Stimulated activated CD4-positive, alpha-beta T cell treated with anti-CD3 and anti-CD28 coated beads, Interleukin-15, amount 100 ng/mL, for 48 hours (primary cell): Measurements from ENCODE around the gene RABGEF1.
"Not testable (repeated sequence)": the region's sequence is repeated elsewhere in the genome, so short reads cannot be mapped to it uniquely, and the experiment has no call there.

ENCODE experiments used
- DNase-seq, 2 donors: peaks; one replicate each; pipeline ENCODE4 v3.0.0-alpha.2; 2020; ENCODE audit warnings: low read depth in 2 of 2

RABGEF1 gene

DNA sequence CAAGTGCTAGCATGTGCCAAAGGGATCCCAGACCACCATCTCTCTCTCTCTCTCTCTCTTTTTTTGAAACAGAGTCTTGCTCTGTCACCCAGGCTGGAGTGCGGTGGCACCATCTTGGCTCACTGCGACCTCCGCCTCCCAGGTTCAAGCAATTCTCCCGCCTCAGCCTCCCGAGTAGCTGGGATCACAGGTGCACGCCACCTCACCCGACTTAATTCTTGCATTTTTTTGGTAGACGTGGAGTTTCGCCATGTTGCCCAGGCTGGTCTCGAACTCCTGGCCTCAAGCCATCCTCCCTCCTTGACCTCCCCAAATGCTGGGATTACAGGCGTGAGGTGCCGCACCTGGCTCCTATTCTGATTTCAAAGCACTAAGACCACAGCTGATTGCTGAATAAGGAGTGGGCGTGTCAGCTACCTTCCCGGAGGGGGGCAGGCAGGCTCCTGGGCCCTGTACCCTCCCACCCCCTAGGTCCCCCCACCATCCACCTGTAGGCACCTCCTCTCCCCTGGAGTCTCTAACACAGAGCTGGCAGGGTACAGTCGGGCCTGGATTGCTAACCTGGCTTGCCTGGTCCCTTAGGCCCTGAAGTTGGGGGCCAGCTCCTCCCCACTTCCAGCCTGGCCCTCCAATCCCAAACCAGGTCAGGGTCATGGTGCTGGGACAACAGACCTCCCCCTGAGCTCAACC is 74.8 kb downstream of the RABGEF1 start:
- DNase-seq = not testable (repeated sequence)

DNA sequence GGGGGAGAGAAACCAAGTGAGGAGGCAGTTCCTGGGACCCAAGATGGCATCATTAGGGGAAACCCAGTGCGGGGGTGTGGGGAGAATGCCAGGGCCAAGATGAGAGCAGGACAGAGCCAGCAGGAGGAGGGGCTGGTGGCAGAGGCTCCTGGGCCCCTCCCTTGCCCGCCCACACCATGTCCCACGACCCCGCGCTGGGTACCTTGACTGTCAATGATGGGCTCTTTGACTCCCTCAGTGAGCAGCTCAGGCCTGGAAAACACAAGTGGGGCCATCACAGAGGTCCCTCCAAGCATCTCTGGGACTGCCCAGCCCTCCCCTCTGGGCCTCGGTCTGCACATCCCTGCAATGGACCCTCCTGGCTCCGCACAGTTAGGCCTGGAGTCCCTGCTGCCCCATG is 75.4 kb downstream of the RABGEF1 start:
- no peak for DNase-seq

GRCh38 chr7:66816658-66817057 is 76.1 kb downstream of the RABGEF1 start:
- not testable (repeated sequence) for DNase-seq

- not testable (repeated sequence) for DNase-seq
These were observed 76.8 kb downstream of the RABGEF1 start for GRCh38 chr7:66817208-66817795.

- DNase-seq = not testable (repeated sequence)
These were observed 77.4 kb downstream of the RABGEF1 start for GRCh38 chr7:66817956-66818355.

DNA sequence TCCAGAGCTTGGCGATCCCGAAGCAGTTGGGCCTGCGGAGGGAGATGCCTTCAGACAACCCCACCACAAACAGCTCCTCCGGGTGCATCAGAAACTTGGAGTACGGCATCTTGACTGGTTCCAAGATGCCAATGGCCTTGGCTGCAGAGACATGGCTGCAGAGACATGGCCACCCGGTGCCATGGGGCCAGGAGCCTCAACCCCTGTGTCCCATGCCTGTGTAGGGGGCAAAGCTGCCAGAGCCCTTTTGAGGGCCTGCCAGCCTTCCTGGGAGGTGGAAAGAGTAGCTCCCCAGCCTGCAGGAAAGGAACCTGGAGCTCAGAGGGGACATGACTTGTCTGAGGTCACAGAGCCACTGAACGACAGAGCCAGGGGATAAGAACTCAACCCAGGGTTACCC is 83.5 kb downstream of the RABGEF1 start:
- no peak for DNase-seq

- DNase-seq = peak; percentile 29 to 39
These were observed 85.0 kb downstream of the RABGEF1 start for GRCh38 chr7:66825538-66825937.

DNA sequence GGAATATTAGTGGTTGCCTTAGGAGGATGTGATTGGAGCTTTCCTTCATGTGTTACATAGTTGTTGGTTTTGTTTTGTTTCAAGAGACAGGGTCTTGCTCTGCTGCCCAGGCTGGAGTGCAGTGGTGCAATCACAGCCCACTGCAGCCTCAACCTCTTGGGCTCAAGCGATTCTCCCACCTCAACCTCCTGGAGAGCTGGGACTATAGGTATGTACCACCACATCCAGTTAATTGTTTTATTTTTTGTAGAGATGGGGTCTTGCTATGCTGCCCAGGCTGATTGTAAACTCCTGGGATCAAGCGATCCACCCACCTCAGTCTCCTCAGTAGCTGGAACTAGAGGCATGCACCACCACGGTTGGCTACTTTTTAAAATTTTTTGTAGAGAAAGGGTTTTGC is 86.1 kb downstream of the RABGEF1 start:
- no peak for DNase-seq

DNA sequence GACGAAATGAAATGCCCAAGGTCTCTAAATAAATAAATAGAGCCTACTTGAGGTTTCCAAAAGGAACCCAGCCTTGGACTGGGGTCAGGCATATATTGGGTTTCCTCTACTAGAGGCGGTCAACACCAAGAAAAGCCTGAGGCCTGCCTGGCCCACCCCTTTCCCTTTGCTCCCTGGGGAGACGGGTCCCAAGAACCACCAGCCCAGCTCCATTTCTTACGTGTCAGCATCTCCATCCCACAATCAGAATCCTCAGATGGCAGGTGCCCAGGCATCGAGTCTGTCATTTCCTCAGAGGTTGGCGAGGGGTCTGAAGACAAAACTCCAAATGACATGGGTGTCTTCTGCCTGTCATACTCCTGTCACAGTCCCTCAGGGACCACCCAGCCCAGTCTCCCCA is 90.4 kb downstream of the RABGEF1 start:
- not testable (repeated sequence) for DNase-seq

DNA sequence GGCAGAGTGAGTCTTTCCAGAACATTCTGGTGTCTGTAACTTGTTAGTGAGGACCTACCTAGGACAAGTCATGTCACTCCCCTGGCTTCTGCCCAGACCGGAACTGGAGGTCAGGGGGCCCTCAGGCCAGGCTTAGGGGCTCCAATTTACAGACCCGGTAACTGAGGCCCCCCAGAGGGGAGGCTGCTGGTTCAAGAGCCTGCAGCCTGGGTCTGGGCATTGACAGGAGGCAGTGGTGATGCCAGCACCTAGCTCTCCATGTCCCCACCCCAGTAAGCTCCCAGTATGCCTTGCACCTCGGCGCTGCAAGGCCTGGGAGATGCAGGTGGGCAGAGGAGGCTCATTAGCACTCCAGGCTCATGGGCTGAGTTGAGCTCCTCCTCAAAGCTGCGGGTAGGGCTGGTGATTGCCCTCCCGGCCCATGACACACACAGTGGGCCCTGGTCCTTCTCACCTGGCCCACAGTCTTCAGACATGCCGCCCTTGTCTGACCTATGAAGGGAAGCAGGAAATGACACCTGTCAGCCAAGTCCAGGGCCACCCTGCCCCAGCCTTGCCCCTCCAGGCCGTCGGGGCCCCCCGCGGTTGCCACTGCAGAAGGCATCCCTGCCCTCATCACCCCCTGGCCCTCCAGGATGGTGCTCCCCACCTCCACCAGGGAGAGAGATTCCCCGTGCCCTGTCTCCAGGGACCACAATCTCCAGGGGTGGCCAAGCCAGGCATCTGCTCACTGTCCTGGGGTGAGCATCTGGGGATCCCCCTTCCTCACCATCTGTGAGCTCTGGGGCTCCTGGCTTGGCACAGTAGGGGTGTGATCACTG is 92.2 kb downstream of the RABGEF1 start:
- DNase-seq = no peak

DNA sequence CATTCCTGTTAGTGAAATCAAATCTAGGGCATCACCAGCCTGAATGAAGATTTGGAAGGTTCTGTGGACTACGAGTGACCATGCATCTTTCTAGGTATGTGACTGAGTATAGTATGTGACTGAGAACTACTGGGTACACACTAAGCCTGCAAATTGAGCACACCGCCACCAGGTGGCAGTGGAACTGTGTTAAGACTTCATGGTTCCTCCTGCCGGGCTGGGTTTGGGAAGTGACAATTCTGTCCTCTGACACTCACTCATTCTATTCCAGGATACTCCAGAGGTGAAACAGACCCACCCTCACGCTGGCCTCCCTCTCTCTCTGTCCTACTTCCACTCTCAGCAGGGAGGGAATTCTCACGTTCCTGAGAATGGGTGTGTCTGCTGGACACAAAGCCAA is 96.5 kb downstream of the RABGEF1 start:
- peak in 1 of 2 donors; percentile 43 for DNase-seq

DNA sequence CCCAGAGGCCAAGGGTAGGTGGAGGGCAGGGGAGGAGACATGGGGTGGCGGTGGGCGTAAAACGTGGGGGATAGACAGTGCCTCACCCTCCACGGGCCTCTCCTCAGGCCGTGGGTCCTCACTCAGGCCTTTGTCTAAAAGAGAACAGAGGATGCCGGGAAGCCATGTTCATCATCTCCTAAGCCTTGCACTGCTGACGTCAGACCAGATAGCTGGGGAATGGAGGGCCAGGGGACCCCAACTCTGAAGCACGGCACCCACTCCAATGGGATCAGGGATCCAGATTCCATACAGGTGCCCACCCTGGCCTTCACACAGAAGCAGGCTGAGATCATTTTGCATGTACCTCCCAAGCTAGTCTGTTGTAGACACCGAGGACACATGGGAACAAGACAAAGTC is 97.1 kb downstream of the RABGEF1 start:
- no peak for DNase-seq

- no peak for DNase-seq
These were observed 99.3 kb downstream of the RABGEF1 start for GRCh38 chr7:66839814-66840213.

GRCh38 chr7:66840316-66840715 is 99.8 kb downstream of the RABGEF1 start:
- no peak for DNase-seq

DNA sequence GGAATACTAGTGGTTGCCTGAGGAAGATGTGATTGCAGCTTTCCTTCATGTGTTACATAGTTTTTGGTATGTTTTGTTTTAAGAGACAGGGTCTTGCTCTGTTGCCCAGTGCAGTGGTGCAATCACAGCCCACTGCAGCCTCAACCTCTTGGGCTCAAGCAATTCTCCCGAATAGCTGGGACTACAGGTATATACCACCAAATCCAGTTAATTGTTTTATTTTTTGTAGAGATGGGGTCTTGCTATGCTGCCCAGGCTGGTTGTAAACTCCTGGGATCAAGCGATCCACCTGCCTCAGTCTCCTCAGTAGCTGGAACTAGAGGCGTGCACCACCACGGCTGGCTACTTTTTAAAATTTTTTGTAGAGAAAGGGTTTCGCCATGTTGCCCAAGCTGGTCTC is 101.4 kb downstream of the RABGEF1 start:
- DNase-seq = no peak

DNA sequence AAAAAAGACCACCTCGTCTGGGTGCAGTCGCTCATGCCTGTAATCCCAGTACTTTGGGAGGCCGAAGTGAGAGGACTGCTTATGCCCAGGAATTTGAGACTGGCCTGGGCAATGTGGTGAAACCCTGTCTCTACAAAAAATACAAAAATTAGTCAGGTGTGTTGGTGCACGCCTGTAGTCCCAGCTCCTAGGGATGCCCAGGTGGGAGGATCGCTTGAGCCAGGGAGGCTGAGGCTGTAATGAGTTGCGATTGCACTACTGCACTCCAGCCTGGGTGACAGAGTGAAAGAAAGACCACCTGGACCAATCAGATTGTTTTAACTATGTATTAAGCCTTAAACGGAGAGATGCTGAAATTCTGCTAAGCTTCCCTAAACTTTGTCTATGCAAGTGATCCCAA is 103.0 kb downstream of the RABGEF1 start:
- not testable (repeated sequence) for DNase-seq

DNA sequence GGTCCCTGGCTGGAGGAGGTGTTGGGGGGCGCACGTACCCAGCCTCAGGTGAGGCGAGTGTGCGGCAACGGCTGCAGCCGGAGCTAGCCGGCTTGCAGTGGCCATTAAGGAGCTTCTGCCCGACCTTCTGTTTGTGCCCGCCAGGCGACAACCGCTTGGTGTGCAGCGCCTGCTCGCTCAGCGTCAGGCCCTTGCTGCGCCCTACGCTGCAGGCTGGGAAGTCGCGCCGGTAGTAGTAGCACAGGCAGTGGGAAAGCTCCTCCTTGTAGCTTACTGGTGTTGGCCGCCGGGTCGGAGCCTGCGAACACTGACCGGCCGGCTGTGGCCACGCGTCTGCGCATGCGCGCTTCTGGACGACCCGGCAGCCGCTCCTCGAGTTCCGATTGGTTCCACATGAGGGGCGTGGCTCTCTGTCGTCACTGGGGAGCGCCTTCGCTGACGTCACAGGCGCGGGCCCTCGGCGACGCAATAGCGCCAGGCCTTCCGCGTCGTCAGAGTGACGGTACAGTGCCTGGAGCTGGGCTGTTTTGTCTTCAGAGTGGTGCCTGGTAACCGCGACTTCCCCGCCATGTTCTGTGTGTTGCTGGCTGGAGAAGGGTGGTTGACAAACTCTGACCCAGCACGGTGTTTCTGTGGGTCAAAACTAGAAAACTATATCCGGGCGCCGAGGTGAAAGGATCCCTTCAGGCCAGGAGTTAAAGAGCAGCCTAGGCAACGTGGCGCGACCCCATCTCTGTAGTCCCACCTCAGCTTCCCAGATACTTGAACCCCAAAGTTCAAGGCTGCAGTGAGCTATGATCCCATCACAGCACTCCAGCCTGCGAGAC is 104.2 kb downstream of the RABGEF1 start:
- peak; percentile 97 to 98 for DNase-seq

DNA sequence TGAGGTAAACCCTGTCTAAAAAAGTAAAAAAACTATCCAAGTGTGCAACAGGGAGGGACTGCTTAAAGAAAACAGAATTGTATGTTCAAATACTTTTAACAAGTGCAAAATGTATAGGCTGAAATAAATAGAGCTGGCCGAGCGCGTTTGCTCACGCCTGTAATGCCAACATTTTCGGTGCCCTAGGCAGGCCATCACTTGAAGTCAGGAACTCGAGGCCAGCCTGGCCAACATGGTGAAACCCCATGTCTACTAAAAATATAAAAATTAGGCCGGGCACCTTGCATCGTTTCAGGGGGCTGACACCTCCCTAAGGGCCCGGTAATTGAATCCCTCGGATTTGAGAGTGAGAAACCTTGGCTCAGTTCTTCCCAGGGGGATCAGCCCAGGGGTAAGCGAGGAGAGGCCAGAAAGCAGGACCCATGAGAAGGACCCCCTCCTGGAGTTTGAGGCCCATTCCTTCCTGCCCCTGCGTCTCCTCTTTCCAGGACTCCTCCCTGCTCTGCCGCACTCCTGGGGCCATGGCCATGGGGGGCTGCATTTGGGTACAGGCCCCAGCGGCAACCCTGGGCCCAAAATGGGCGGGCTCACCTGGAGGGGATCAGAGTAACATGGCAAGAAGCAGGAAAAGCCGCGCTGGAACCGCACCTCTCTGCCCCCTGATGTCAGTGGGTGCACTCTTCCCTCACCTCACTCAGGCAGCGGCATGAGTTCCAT is 105.0 kb downstream of the RABGEF1 start:
- DNase-seq = no peak

- DNase-seq = not testable (repeated sequence)
These were observed 105.5 kb downstream of the RABGEF1 start for GRCh38 chr7:66846096-66846445.

DNA sequence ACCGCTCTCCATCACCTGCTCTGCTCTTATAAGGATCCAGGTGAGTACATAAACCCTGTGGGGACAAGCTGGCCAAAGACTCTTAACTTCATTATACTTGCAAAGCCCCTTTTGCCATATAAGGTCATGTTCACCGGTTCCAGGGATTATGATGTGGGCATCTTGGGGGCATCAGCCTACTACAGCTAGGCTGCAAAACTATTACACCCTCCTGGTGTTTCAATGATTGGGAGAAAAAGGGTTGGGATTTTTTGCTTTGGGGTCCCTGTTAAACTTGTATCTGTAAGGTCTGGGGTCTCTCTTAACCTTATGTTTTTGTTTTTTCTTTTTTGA is 107.0 kb downstream of the RABGEF1 start:
- not testable (repeated sequence) for DNase-seq
